GM18505 (cell line): ENCODE measurements around the gene B3GALNT2.

Source experiments
- ATAC-seq: cut with Tn5 transposase; IDR thresholded peaks from one replicate; pipeline ENCODE4 v1.9.1; 2021; ENCODE audit not compliant: unreplicated experiment
- POLR2A ChIP-seq: IDR thresholded peaks from 4 replicates; pipeline ENCODE4 v1.6.1; 2011; ENCODE audit warnings: borderline replicate concordance; ENCODE audit not compliant: insufficient read depth, insufficient read length; ENCODE audit errors: extremely low read depth

The B3GALNT2 gene

DNA sequence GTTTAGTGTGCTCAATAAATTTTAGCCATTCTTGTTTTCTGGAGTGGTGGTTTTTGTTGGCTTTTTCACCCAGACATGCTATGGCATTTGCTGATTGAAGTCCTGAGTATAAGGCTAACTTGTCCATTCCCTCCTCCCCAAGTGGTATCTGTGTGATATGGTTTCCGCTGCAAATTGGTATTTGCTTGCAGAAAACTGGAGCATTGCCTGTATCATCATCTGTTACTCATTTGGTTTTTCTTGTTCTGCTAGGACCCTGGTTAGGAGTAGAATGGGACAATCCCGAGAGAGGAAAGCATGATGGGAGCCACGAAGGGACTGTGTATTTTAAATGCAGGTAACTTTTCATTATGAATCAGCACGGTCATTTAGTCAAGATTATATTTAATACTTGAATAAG is 103.0 kb downstream of the B3GALNT2 start:
- no peak for ATAC-seq
- TF ChIP-seq POLR2A, result no peak
